Urothelium cell line (cell line): ENCODE results near the gene SBF2.
A peak's percentile ranks its signal among the peaks of the same experiment; 100 is the strongest.

ENCODE experiments used
- DNase-seq: peaks from one replicate; pipeline ENCODE4 v3.0.0; 2011; ENCODE audit warnings: low spot score, mixed read lengths
- FAIRE-seq: peaks from 2 replicates; lab custom pipeline; 2011; peaks lifted over from hg19 to GRCh38; lab: Jason Lieb, UNC

SBF2 gene

DNA sequence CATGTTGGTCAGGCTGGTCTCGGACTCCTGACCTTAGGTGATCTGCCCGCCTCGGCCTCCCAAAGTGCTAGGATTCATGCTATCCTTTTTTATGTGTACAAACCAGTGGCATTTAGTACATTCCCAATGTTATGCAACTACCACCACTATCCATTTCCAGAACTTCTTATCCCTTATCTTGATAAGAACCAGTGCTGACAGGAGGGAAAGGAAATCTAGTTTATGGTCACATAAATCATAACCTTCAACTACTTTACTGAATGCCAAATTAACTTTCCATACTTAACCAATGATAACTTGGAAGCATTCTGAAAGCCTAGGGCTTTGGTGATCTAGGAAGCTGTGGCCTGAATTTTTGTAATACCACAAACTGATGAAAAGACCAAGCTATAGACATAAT, 459.7 kb downstream of the SBF2 start:
- no peak for DNase-seq
- no peak for FAIRE-seq

GRCh38 chr11:9831122-9831521, 462.9 kb downstream of the SBF2 start:
- no peak for FAIRE-seq

DNA sequence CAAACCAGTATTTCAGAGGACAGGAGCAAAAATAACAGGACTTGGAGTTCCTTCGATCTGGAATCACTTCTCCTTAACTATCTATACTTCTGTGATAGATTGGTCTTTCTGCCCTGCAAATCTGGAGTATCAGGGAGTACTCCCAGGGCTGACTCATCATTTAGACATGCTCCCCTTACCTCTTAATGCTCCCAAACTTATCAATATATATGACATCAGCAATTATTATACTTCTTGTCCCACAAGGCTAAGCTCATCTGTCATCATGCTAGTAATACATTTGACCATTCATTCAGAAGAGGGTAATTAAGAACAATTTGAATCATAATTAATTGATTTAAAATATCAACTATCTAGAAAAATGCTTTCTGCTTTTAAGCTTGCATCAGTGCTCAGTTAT, 466.3 kb downstream of the SBF2 start:
- FAIRE-seq, result no peak
- DNase-seq, result no peak

More at GRCh38 chr11:9831122-9831521, 462.9 kb downstream of the SBF2 start:
- no peak for DNase-seq

- DNase-seq (no peak), FAIRE-seq (no peak)
These were observed 467.6 kb downstream of the SBF2 start for GRCh38 chr11:9826390-9826789.

GRCh38 chr11:9825895-9826294, 468.1 kb downstream of the SBF2 start:
- no peak for FAIRE-seq
- DNase-seq, result no peak

DNA sequence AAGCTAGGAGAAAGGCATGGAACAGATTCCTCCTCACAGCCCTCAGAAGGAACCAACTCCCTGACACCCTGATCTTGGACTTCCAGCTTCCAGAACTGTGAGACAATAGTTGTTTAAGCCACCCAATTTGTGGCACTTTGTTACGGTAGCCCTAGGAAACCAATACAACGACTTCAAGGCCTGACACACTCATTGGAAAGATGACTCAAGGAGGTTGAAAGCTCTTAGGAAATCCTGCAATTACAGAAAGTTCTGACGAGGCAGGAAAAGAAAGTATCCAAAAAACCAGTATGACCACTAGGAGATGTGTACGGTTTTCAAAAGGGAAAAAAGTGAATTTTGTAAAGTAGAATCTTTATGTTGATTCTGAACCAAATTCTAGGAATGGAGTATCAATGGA, 468.7 kb downstream of the SBF2 start:
- FAIRE-seq, result no peak
- no peak for DNase-seq

DNA sequence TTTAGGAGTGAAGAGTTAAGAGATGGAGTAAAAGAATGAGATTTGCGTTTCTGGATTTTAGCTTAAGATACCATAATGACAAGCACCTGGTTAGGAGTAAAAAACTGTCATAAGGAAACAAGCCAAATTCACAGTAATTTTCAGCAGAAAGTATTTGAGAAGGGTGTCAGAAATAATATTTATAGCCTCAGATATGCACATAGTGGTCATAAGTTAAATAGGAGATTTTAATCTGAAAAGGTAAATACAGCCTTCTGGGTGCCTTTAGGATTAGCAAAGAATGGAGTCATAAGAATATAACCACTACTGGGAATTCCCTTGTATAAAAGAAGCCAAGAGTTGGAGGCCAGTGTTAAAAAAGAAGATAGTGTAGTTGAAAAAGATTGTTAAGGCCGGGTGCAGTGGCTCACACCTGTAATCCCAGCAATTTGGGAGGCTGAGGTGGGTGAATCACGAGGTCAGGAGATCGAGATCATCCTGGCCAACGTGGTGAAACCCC, 470.1 kb downstream of the SBF2 start:
- DNase-seq (no peak), FAIRE-seq (no peak)

- DNase-seq (no peak), FAIRE-seq (no peak)
These were observed 470.6 kb downstream of the SBF2 start for GRCh38 chr11:9823439-9823838.

DNA sequence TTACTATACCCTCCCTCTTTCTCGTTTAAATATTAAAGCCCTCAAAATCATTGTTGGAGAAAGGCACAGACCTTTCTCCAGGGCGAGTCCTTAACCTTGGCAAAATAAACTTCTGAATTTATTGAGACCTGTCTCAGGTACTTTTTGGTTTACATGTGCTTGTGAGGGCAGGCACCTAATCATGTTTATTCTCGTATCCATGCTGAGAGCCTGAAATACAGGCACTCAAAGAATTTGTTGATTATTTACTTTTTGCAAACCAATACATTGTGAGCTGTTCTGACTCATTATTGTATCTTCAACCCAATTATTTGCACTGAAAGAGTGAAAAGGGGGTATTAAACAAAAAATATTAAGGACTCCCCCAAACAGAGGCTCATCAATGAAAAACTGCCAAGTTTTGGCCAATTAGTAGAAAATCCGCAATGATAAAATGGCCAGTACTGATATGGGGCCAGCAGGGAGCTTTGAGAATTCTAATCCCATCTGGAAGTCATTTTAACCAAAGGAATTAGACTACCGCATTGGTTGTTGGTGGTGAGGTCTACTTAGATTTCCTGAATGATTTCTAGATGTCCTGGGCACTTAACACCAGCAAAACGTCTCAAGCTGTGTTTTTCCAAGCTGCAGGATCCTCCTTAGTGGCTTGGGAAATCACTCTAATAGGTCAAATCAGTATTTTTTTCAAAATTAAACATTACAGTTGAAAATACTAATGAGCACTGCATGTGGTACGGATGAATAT, 472.8 kb downstream of the SBF2 start:
- FAIRE-seq, result no peak
- DNase-seq, result no peak

- FAIRE-seq (no peak), DNase-seq (no peak)
These were observed 473.8 kb downstream of the SBF2 start for GRCh38 chr11:9820260-9820659.

DNA sequence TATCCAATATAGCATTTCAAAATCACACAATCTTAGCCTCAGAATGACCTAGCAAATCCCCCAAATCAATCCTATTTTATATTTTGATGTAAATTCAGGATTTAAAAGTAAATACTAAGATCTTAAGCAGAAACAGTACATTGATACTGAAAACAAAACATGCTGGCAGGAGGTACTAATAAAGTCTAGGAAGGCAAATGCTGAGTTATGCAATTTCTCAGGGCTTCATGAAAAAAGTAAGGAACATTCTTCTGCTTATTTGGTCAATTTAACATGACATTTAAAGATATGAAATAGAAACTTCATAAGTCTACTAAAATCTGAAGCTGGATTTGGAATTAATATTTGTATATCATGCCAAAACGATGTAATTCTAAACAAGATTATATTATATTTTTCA, 476.8 kb downstream of the SBF2 start:
- FAIRE-seq, result no peak
- no peak for DNase-seq

DNA sequence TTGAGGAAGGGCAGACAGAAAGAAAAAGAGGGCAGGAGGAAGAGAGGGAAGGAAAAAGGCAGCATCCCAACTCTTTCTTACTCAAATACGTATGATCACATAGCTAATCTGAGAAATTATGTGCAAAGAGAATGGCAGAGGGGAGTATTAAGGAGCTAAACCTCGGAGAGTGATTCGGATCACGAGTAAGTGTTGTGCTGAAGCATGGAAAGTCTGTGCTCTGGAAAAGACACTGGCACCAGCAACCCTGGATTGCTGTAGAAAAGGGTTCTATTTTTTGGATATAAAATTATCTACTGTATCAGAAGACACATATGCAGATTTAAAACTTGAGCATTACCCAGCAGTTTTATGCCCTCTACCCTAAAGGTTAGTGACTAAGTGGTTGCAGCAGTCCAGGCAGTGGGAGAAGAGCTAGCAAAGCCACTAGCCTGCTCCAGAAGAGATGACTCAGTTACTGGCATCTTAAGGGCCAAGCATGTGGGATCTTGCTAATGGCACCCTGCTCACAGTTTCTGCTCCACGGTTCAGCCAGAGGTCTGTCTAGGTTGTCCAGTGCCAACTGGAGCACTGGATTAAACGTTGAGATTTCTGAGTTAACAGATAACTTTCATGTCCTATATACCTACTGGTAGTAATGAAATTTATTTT, 478.4 kb downstream of the SBF2 start:
- FAIRE-seq, result no peak
- peak; percentile 52 for DNase-seq

- FAIRE-seq, result no peak
- DNase-seq, result no peak
These were observed 479.9 kb downstream of the SBF2 start for GRCh38 chr11:9814108-9814507.

- FAIRE-seq (no peak), DNase-seq (peak; percentile 50)
These were observed 485.1 kb downstream of the SBF2 start for GRCh38 chr11:9808943-9809342.

DNA sequence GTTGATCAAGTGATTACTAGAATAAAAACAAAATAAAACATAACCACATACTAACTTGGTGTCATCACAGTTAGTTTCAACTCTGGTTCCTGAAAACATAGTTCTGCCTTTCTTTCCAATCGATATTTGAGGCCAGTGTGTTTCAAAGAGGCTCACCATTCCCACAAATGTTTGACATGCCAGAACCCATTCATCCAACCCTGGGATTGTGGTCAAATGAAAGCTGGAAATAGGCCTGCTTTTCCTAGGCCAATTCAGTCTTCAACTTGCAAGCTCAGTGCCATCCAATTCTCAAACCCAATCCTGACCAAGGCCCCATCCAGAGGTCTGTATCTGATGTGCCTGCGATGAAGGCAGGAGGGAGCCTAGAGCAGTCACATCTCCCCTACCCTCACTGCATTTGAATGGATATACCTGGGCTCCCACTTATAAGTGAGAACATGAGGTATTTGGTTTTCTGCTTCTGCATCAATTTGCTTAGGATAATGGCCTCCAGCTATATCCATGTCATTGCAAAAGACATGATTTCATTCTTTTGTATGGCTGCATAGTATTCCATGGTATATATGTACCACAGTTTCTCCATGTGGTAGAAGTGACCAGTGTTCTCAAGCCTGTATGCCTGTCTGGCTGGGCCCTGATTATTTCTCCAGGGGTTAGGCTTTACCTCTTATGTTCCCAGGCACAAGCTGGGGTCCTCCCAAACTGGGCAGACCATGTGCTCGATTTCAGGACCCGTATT, 486.9 kb downstream of the SBF2 start:
- FAIRE-seq (no peak), DNase-seq (no peak)

DNA sequence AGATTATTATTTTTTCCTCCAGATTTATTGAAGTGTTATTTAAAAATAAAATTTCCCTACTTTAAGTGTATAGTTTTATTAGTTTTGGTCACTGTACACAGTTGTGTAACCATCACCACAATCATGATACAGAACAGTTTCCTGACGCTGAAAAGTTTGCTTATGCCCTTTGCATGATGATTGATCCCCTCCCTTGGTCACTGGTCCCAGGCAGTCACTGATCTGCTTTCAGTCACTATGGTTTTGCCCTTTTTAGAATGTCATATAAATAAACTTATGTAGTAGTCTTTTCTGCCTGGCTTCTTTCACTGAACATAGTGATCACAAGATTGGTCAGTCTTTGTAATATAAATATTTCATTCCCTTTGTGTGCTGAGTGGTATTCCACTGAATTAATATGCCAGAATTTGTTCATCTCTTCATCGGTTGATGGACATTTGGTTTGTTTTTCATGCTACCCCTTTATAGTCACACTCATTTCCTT, 489.6 kb downstream of the SBF2 start:
- FAIRE-seq (no peak), DNase-seq (no peak)

GRCh38 chr11:9803685-9804418, 490.2 kb downstream of the SBF2 start:
- DNase-seq, result no peak
- FAIRE-seq, result no peak

DNA sequence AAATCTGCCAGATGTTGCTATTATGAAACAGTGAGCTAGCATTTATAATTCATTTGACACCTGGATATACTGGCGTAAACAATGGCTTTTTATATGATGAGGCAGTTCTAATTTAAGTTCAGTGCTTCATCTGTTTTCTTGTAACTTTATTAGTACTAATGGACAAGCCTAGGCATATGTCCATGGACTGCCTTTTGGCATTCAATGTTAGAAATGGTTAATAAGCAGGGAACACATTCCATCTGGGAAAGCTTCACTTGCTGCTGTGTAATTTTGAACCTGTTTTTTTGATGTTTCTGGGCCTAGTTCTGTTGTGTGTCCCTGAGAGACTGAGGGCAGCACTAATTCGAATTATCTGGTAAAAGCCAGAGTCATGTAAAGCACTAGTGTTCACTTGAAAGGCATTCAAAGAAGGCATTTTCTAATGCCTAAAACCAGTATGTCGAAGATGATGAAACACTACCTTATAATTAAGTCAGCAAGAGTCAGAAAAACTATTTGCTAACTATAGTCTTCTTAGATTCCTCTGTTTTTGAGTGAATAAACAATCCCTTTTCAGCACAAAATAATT, 491.6 kb downstream of the SBF2 start:
- FAIRE-seq (no peak), DNase-seq (no peak)

DNA sequence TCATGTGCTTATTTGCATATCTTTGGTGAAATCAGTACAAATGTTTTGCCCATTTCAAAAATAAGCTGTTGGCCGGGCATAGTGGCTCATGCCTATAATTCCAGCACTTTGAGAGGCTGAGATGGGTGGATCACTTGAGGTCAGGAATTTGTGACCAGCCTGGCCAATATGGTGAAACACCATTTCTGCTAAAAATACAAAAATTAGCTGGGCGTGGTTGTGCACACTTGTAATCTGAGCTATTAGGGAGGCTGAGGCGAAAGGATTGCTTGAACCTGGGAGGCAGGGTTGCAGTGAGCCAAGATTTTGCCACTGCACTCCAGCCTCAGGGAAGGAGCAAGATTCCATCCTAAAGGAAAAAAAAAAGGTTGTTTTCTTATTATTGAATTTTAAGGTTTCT, 494.1 kb downstream of the SBF2 start:
- FAIRE-seq (no peak), DNase-seq (no peak)

- DNase-seq (no peak), FAIRE-seq (no peak)
These were observed 496.7 kb downstream of the SBF2 start for GRCh38 chr11:9797300-9797699.

- FAIRE-seq, result no peak
These were observed 497.2 kb downstream of the SBF2 start for GRCh38 chr11:9796854-9797253.

More at GRCh38 chr11:9796854-9797253, 497.2 kb downstream of the SBF2 start:
- no peak for DNase-seq
